Sigmoid colon (tissue), 7 donors: ENCODE results near the gene FEM1C. TPM values are rescaled to one million over a fixed set of nuclear protein-coding genes. Genes with fewer than 3 reads are reported as not detected.

Experiments used
- DNase-seq: peaks from one replicate; pipeline ENCODE4 v3.0.0-alpha.2; 2019
- H3K27ac ChIP-seq, 4 donors: fragments of 200-600 bp; sonication (generic); one replicate each; pipeline ENCODE4 v1.5.1; 2016 to 2019; ENCODE audit warnings: mild to moderate bottlenecking in 1 of 4
- H3K27me3 ChIP-seq, 3 donors: fragments of 200-600 bp; sonication (generic); one replicate each; pipeline ENCODE4 v1.5.1; 2019; ENCODE audit warnings: mild to moderate bottlenecking in 1 of 3
- H3K36me3 ChIP-seq, 4 donors: fragments of 200-600 bp; sonication (generic); one replicate each; pipeline ENCODE4 v1.5.1; 2016 to 2019
- H3K4me1 ChIP-seq, 4 donors: fragments of 200-600 bp; sonication (generic); one replicate each; pipeline ENCODE4 v1.5.1; 2017 to 2019
- H3K4me3 ChIP-seq, 4 donors: fragments of 200-600 bp; sonication (generic); one replicate each; pipeline ENCODE4 v1.5.1; 2017 to 2019; ENCODE audit warnings: mild to moderate bottlenecking in 2 of 4, moderate library complexity in 1 of 4
- H3K9me3 ChIP-seq, 4 donors: fragments of 200-600 bp in 3 of 4; sonication (generic) in 3 of 4; one replicate each; pipeline versions ENCODE4 v1.5.1 to v1.6.1; 2013 to 2019
- EP300 ChIP-seq, 4 donors: sonication (generic); formaldehyde crosslinking; IDR thresholded peaks; one replicate each; pipeline ENCODE4 v1.6.1; 2017; ENCODE audit warnings: antibody characterized with exemption in 4 of 4
- POLR2A ChIP-seq, 2 donors: fragments of 450-650 bp; IDR thresholded peaks; one replicate each; pipeline ENCODE4 v1.6.1; 2016; ENCODE audit warnings: antibody characterized with exemption in 2 of 2, mild to moderate bottlenecking in 2 of 2, moderate library complexity in 2 of 2
- POLR2AphosphoS5 ChIP-seq, 4 donors: sonication (generic); formaldehyde crosslinking; IDR thresholded peaks; one replicate each; pipeline ENCODE4 v1.6.1; 2017; ENCODE audit warnings: antibody characterized with exemption in 4 of 4
- WGBS, 2 donors: extraction: QIAGEN DNeasy Blood & Tissue Kit; methylation state at CpG; one replicate each; pipeline ENCODE4 v1.1.7; 2013; 5-methylcytosine and 5-hydroxymethylcytosine counted together
- intact Hi-C: fragments of 100-400 bp; cut with DNase I; formaldehyde crosslinking; loops from one replicate; pipeline ENCODE4 v1.15.1; 2023
- polyA plus RNA-seq, 3 donors: library from polyadenylated mRNA; stranded (reverse); fragments of 200-250 nt; gene quantifications; one replicate each; pipeline ENCODE4 v1.2.3, GENCODE V29; 2013
- total RNA-seq, 4 donors: library from RNA; depleted of rRNA; stranded (reverse); fragments of >200 nt; gene quantifications; one replicate each; pipeline ENCODE4 v1.1.0, GENCODE V29; 2016
- TF ChIP-seq, protein P1 (sequence below), 4 experiments: fragments of 450-650 bp in 3 of 4; fragments of 200-600 bp in 1 of 4; IDR thresholded peaks; one replicate each; pipeline ENCODE4 v1.5.1; 2016 to 2019; ENCODE audit warnings: antibody characterized with exemption in 4 of 4, mild to moderate bottlenecking in 3 of 4, moderate library complexity in 2 of 4
- donor health status: healthy with polysubstance abuse.
- donor health status: Bipolar disorder and iron deficiency.
- donor health status: healthy.

The FEM1C gene
- total and polyA plus RNA-seq, 7 donors: 12.1 to 26.8 (median 24.0) TPM

GRCh38 chr5:115487756-115488155, 56.8 kb downstream of the FEM1C start:
- H3K4me1 ChIP-seq: no peaks in the 10 kb centered on the region
- no peaks in the 10 kb centered on the region for H3K27me3 ChIP-seq
- intact Hi-C loops: no loop called here
- H3K9me3 ChIP-seq: no peaks in the 10 kb centered on the region
- H3K36me3 ChIP-seq: no peaks in the 10 kb centered on the region
- TF ChIP-seq, protein P1, sequence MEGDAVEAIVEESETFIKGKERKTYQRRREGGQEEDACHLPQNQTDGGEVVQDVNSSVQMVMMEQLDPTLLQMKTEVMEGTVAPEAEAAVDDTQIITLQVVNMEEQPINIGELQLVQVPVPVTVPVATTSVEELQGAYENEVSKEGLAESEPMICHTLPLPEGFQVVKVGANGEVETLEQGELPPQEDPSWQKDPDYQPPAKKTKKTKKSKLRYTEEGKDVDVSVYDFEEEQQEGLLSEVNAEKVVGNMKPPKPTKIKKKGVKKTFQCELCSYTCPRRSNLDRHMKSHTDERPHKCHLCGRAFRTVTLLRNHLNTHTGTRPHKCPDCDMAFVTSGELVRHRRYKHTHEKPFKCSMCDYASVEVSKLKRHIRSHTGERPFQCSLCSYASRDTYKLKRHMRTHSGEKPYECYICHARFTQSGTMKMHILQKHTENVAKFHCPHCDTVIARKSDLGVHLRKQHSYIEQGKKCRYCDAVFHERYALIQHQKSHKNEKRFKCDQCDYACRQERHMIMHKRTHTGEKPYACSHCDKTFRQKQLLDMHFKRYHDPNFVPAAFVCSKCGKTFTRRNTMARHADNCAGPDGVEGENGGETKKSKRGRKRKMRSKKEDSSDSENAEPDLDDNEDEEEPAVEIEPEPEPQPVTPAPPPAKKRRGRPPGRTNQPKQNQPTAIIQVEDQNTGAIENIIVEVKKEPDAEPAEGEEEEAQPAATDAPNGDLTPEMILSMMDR (IDR thresholded peaks at IDR 0.05): no peak
- no peak for TF ChIP-seq EP300 (IDR thresholded peaks at IDR 0.05)
- TF ChIP-seq POLR2AphosphoS5 (IDR thresholded peaks at IDR 0.05): no peak
- TF ChIP-seq POLR2A (IDR thresholded peaks at IDR 0.05): no peak
- no peak overlapping the region for H3K4me3 ChIP-seq
- H3K27ac ChIP-seq: no peak overlapping the region
- no peak for DNase-seq

DNA sequence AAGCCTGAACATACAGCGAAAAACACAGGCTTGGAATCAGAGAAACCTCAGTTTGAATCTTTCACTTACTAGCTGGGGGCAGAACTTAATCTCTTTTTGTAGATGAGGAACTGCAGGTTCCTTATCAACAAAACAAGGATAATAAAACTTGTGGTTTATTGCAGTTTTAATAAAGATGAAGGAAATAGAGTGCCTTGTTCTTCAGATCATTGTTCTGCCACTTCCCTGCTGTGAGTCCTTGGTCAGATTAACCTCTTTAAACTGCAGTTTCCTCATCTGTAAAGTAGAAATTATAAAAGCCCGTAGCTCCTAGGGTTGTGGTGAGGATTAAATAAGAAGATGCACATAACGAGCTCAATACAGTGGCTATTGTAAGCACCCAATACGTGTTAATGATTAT, 57.4 kb downstream of the FEM1C start:
- no peaks in the 10 kb centered on the region for H3K9me3 ChIP-seq
- WGBS, 2 donors: 21 to 55% methylated on average over 4 of the region's 4 CpGs

GRCh38 chr5:115486728-115487127, 57.8 kb downstream of the FEM1C start:
- Histone ChIP-seq H3K36me3 (no peaks in the 10 kb centered on the region), H3K27ac (no peak overlapping the region), H3K4me3 (no peak overlapping the region), H3K27me3 (no peaks in the 10 kb centered on the region), H3K4me1 (no peaks in the 10 kb centered on the region), H3K9me3 (no peaks in the 10 kb centered on the region)
- 78 to 86% methylated on average over 2 of the region's 2 CpGs for WGBS, 2 donors
- no peak for DNase-seq
- TF ChIP-seq EP300 (IDR thresholded peaks at IDR 0.05) (no peak), POLR2AphosphoS5 (IDR thresholded peaks at IDR 0.05) (no peak), POLR2A (IDR thresholded peaks at IDR 0.05) (no peak)
- TF ChIP-seq, protein P1 (IDR thresholded peaks at IDR 0.05): no peak
- intact Hi-C loops: no loop called here

More for the DNA sequence above, 57.4 kb downstream of the FEM1C start:
- no peaks in the 10 kb centered on the region for H3K27me3 ChIP-seq
- no peaks in the 10 kb centered on the region for H3K36me3 ChIP-seq
- intact Hi-C loops: no loop called here
- H3K27ac ChIP-seq: no peak overlapping the region
- H3K4me3 ChIP-seq: no peak overlapping the region
- no peaks in the 10 kb centered on the region for H3K4me1 ChIP-seq
- no peak for DNase-seq
- TF ChIP-seq EP300 (IDR thresholded peaks at IDR 0.05): no peak
- no peak for TF ChIP-seq POLR2AphosphoS5 (IDR thresholded peaks at IDR 0.05)
- TF ChIP-seq, protein P1 (IDR thresholded peaks at IDR 0.05): no peak
- no peak for TF ChIP-seq POLR2A (IDR thresholded peaks at IDR 0.05)

DNA sequence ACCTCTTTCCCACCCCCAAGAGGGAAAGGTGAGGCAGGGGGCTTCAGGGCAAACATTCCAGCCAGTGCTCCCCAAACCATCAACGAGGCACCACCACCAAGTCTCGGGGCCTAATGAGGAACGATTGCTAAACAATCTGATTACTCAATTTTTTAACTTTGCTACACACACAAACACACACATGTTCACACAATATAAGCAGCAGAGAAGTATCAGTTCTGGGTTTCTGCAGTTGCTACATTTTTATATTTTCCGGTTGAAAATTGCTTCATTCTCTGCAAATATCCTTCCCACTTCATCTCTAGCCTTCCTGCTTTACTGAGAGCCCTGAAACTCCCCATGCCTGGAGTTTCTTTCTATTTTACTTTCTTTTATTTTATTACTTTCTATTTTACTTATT, 60.2 kb downstream of the FEM1C start:
- no peak overlapping the region for H3K4me3 ChIP-seq
- DNase-seq: no peak
- 67 to 76% methylated on average over 4 of the region's 4 CpGs for WGBS, 2 donors
- no peaks in the 10 kb centered on the region for H3K36me3 ChIP-seq
- H3K27me3 ChIP-seq: no peaks in the 10 kb centered on the region
- H3K27ac ChIP-seq: no peak overlapping the region
- intact Hi-C loops: no loop called here
- no peaks in the 10 kb centered on the region for H3K9me3 ChIP-seq
- TF ChIP-seq POLR2A (IDR thresholded peaks at IDR 0.05): no peak
- TF ChIP-seq, protein P1 (IDR thresholded peaks at IDR 0.05): no peak
- no peak for TF ChIP-seq EP300 (IDR thresholded peaks at IDR 0.05)
- no peak for TF ChIP-seq POLR2AphosphoS5 (IDR thresholded peaks at IDR 0.05)
- no peaks in the 10 kb centered on the region for H3K4me1 ChIP-seq

GRCh38 chr5:115480900-115481299, 63.7 kb downstream of the FEM1C start:
- Histone ChIP-seq H3K9me3 (no peaks in the 10 kb centered on the region), H3K4me3 (no peak overlapping the region), H3K4me1 (no peaks in the 10 kb centered on the region), H3K27ac (no peak overlapping the region), H3K36me3 (no peaks in the 10 kb centered on the region), H3K27me3 (no peaks in the 10 kb centered on the region)
- intact Hi-C loops: no loop called here
- DNase-seq: no peak
- TF ChIP-seq POLR2A (IDR thresholded peaks at IDR 0.05) (no peak), POLR2AphosphoS5 (IDR thresholded peaks at IDR 0.05) (no peak), EP300 (IDR thresholded peaks at IDR 0.05) (no peak)
- TF ChIP-seq, protein P1 (IDR thresholded peaks at IDR 0.05): no peak
